ENCODE measurements around the gene ST6GALNAC2.
"Not testable (repeated sequence)": the region's sequence is repeated elsewhere in the genome, so short reads cannot be mapped to it uniquely, and the experiment has no call there.

ST6GALNAC2 gene

GRCh38 chr17:76627510-76627909, 41.9 kb upstream of the ST6GALNAC2 start:
- DNase-seq (ENCODE audit: low spot score): no peak
- in situ Hi-C loops (cut with MboI; ENCODE audit: low sequenced_read_pairs, unreplicated experiment): loop anchor here (10.0 kb wide), 1 partner anchor 103 kb away; no protein-coding TSS in a partner anchor
- TF ChIP-seq, protein P1, sequence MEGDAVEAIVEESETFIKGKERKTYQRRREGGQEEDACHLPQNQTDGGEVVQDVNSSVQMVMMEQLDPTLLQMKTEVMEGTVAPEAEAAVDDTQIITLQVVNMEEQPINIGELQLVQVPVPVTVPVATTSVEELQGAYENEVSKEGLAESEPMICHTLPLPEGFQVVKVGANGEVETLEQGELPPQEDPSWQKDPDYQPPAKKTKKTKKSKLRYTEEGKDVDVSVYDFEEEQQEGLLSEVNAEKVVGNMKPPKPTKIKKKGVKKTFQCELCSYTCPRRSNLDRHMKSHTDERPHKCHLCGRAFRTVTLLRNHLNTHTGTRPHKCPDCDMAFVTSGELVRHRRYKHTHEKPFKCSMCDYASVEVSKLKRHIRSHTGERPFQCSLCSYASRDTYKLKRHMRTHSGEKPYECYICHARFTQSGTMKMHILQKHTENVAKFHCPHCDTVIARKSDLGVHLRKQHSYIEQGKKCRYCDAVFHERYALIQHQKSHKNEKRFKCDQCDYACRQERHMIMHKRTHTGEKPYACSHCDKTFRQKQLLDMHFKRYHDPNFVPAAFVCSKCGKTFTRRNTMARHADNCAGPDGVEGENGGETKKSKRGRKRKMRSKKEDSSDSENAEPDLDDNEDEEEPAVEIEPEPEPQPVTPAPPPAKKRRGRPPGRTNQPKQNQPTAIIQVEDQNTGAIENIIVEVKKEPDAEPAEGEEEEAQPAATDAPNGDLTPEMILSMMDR (IDR thresholded peaks at IDR 0.05; ENCODE audit: borderline replicate concordance, control extremely low read depth, extremely low read depth, insufficient read depth, missing control alignments): no peak

- TF ChIP-seq, protein P1 (IDR thresholded peaks at IDR 0.05; ENCODE audit: borderline replicate concordance, control extremely low read depth, extremely low read depth, insufficient read depth, missing control alignments): no peak
- DNase-seq (ENCODE audit: low spot score): no peak
- in situ Hi-C loops (cut with MboI; ENCODE audit: low sequenced_read_pairs, unreplicated experiment): loop anchor here (10.0 kb wide), 1 partner anchor 102 kb away; no protein-coding TSS in a partner anchor
Observed at GRCh38 chr17:76626442-76626841, 40.8 kb upstream of the ST6GALNAC2 start.

DNA sequence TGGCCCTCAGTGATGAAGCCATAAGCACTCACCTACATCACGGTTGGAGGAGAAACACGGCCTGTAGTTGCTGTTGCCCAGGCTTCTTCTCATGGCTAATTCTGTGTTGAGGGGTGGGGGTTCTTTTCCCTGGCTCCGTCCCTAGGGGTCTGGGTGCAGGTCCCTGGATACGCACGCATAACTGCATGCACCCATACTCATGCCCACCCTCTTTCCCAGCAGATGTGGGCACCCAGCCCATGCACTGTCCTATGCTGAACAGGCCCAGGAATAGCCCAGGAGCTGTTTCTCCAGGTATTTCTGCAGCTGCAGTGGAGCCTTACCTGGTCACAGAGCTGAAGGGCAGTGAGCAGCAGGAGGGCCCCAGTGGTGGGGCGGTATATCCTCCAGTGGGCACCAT, 39.8 kb upstream of the ST6GALNAC2 start:
- in situ Hi-C loops (cut with MboI; ENCODE audit: low sequenced_read_pairs, unreplicated experiment): loop anchor here (10.0 kb wide), 1 partner anchor 101 kb away; no protein-coding TSS in a partner anchor
- DNase-seq (ENCODE audit: low spot score): no peak
- TF ChIP-seq, protein P1 (IDR thresholded peaks at IDR 0.05; ENCODE audit: borderline replicate concordance, control extremely low read depth, extremely low read depth, insufficient read depth, missing control alignments): no peak

DNA sequence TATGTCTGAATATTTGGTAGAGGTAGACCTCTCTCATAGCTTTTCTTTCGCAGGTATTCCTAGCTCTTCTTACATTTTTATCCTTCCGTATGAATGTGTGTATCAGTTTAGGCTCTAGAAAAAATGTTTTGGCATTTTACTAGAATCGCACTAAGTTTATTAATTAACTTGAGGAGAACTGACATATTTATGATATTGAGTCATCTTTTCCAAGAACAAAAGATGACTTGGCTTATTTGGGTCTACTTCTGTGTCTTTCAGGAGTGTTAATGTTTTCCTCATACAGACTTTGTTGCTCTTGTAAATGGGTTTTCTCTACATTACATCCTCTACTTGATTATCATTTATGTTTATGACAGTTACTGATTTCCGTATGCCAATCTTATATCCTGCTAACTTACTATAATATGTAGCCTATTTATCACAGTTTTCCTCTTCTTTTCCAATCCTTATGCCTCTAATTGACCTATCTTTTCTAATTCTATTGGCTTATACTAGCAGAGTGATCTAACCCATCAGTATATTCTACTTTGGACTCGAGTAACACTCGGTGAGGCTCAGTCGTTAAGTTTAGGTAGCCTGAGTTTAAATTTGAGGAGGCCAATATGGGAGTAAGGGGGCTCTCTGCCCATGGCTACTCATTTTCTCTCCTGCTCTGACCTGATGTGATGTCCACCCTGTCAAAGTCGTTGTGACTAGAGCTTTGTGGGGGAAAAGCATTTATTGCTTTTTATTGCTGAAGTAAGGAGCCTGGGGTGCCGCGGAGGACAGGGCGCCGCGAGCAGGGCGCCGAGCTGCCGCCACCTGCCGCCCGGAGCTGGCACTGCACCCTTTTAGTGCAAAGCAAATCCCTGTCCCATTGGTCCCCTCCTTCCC, 37.8 kb upstream of the ST6GALNAC2 start:
- in situ Hi-C loops (cut with MboI; ENCODE audit: low sequenced_read_pairs, unreplicated experiment): loop anchor here (10.0 kb wide), 1 partner anchor 99 kb away; no protein-coding TSS in a partner anchor
- DNase-seq (ENCODE audit: low spot score): peak; percentile 87
- TF ChIP-seq, protein P1 (IDR thresholded peaks at IDR 0.05; ENCODE audit: borderline replicate concordance, control extremely low read depth, extremely low read depth, insufficient read depth, missing control alignments): peak; percentile 98

DNA sequence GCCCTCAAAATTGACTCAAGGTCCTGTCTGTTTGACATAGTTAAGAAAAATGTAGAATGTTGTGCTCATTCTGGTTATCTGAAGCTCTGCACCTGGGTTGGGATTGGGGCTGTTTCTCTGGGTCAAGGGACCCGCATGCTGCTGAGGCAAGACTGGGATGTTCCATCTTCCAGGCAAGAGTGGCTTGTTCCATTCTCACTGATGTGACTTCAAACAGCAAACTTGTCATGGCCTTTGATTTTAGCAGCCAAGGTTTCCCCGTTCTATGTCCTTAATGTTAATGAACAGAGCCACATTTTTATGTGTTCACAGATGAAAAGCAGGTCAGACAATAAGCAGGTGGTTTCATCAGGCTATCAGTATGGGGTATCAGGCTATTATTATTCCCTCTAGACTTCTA, 32.2 kb upstream of the ST6GALNAC2 start:
- in situ Hi-C loops (cut with MboI; ENCODE audit: low sequenced_read_pairs, unreplicated experiment): no loop called here
- TF ChIP-seq, protein P1 (IDR thresholded peaks at IDR 0.05; ENCODE audit: borderline replicate concordance, control extremely low read depth, extremely low read depth, insufficient read depth, missing control alignments): no peak
- DNase-seq (ENCODE audit: low spot score): no peak

GRCh38 chr17:76614912-76615617, 29.4 kb upstream of the ST6GALNAC2 start:
- in situ Hi-C loops (cut with MboI; ENCODE audit: low sequenced_read_pairs, unreplicated experiment): no loop called here
- TF ChIP-seq, protein P1 (IDR thresholded peaks at IDR 0.05; ENCODE audit: borderline replicate concordance, control extremely low read depth, extremely low read depth, insufficient read depth, missing control alignments): no peak
- DNase-seq (ENCODE audit: low spot score): no peak

DNA sequence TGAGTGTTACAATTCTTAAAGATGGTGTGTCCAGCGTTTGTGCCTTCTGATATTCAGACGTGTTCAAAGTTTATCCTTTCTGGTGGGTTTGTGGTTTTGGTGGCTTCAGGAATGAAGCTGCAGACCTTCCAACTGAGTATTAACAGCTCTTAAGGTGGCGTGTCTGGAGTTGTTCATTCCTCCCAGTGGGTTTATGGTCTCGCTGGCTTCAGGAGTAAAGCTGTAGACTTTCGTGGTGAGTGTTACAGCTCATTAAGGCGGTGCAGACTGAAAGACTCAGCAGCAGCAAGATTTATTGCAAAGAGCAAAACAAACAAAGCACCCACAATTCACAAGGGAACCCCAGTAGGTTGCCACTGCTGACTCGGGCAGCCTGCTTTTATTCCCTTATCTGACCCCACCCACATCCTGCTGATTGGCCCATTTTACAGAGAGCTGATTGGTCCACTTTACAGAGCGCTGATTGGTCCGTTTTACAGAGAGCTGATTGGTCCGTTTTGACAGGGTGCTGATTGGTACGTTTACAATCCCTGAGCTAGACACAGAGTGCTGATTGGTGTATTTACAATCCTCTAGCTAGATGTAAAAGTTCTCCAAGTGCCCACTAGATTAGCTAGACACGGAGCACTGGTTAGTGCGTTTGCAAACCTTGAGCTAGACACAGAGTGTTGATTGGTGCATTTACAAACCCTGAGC, 28.6 kb upstream of the ST6GALNAC2 start:
- in situ Hi-C loops (cut with MboI; ENCODE audit: low sequenced_read_pairs, unreplicated experiment); DNase-seq (ENCODE audit: low spot score): not testable (repeated sequence)

All from GM13976 (cell line).